CD4-positive, CD25-positive, alpha-beta regulatory T cell (primary cell): ENCODE data around the gene CLK2. TPM values are rescaled to one million over a fixed set of nuclear protein-coding genes. Genes with fewer than 3 reads are reported as not detected.
A peak's percentile ranks its signal among the peaks of the same experiment; 100 is the strongest.
"Not testable (repeated sequence)": the region's sequence is repeated elsewhere in the genome, so short reads cannot be mapped to it uniquely, and the experiment has no call there.

Source experiments
- ATAC-seq, 2 donors: fragments of 150-1000 bp; cut with Tn5 transposase; one replicate each; pipeline ENCODE4 v1.10.0; 2021; ENCODE audit warnings: low read depth in 2 of 2, moderate number of reproducible peaks in 2 of 2, moderate library complexity in 1 of 2
- DNase-seq, 3 donors: peaks; one replicate each; pipeline versions ENCODE4 v3.0.0 to v3.0.0-alpha.2; 2012 to 2022; ENCODE audit warnings: mixed read lengths in 1 of 3
- H3K27ac ChIP-seq: one replicate; pipeline ENCODE4 v1.7.0; 2013; ENCODE audit warnings: mild to moderate bottlenecking, low read length; ENCODE audit not compliant: insufficient read depth, poor library complexity, severe bottlenecking
- H3K27me3 ChIP-seq: one replicate; pipeline ENCODE4 v1.7.0; 2013; ENCODE audit warnings: low read length; ENCODE audit not compliant: control insufficient read depth, insufficient read depth
- H3K36me3 ChIP-seq: one replicate; pipeline ENCODE4 v1.7.0; 2013; ENCODE audit warnings: mild to moderate bottlenecking, low read length, moderate library complexity; ENCODE audit not compliant: control insufficient read depth, insufficient read depth
- H3K4me1 ChIP-seq: 2 replicates; pipeline ENCODE4 v1.7.0; 2013; ENCODE audit warnings: mild to moderate bottlenecking, low read length; ENCODE audit not compliant: insufficient read depth, control insufficient read depth, poor library complexity, severe bottlenecking
- H3K4me3 ChIP-seq: one replicate; pipeline ENCODE4 v1.7.0; 2013; ENCODE audit warnings: low read depth, mild to moderate bottlenecking, low read length, moderate library complexity
- H3K9me3 ChIP-seq, 2 experiments: 1 replicate in 1 of 2; 2 replicates in 1 of 2; pipeline ENCODE4 v1.7.0; 2013; ENCODE audit warnings: low read length in 2 of 2, mild to moderate bottlenecking in 1 of 2, moderate library complexity in 1 of 2; ENCODE audit not compliant: control insufficient read depth in 2 of 2
- H3K27ac Mint-ChIP-seq, 3 donors: one replicate each; pipeline ENCODE4 v1.8.0; 2020 to 2022; ENCODE audit warnings: mild to moderate bottlenecking in 3 of 3, mixed read lengths in 3 of 3, moderate library complexity in 2 of 3
- H3K27me3 Mint-ChIP-seq: one replicate; pipeline ENCODE4 v1.8.0; 2022; ENCODE audit warnings: mild to moderate bottlenecking, mixed read lengths
- H3K36me3 Mint-ChIP-seq: one replicate; pipeline ENCODE4 v1.8.0; 2020; ENCODE audit warnings: mixed read lengths
- H3K4me1 Mint-ChIP-seq, 4 donors: one replicate each; pipeline ENCODE4 v1.8.0; 2020 to 2022; ENCODE audit warnings: mixed read lengths in 4 of 4, mild to moderate bottlenecking in 1 of 4
- H3K4me3 Mint-ChIP-seq, 4 donors: one replicate each; pipeline ENCODE4 v1.8.0; 2020 to 2022; ENCODE audit warnings: mild to moderate bottlenecking in 4 of 4, mixed read lengths in 4 of 4, moderate library complexity in 3 of 4
- H3K9me3 Mint-ChIP-seq, 7 donors: one replicate each; pipeline ENCODE4 v1.8.0; 2020 to 2022; ENCODE audit warnings: mixed read lengths in 7 of 7, mild to moderate bottlenecking in 3 of 7, moderate library complexity in 2 of 7
- polyA plus RNA-seq, 4 donors: library from polyadenylated mRNA; unstranded; fragments of 300-500 nt; fragmentation: Illumina TruSeq; gene quantifications; one replicate each; pipeline ENCODE4 v1.2.3, GENCODE V29; 2021
- total RNA-seq: library from RNA; stranded (reverse); gene quantifications from one replicate; pipeline ENCODE4 v1.2.3, GENCODE V29; 2022

CLK2 gene
- total and polyA plus RNA-seq, 5 donors from 2014 or later = 11.4 to 76.6 (median 16.8) TPM

DNA sequence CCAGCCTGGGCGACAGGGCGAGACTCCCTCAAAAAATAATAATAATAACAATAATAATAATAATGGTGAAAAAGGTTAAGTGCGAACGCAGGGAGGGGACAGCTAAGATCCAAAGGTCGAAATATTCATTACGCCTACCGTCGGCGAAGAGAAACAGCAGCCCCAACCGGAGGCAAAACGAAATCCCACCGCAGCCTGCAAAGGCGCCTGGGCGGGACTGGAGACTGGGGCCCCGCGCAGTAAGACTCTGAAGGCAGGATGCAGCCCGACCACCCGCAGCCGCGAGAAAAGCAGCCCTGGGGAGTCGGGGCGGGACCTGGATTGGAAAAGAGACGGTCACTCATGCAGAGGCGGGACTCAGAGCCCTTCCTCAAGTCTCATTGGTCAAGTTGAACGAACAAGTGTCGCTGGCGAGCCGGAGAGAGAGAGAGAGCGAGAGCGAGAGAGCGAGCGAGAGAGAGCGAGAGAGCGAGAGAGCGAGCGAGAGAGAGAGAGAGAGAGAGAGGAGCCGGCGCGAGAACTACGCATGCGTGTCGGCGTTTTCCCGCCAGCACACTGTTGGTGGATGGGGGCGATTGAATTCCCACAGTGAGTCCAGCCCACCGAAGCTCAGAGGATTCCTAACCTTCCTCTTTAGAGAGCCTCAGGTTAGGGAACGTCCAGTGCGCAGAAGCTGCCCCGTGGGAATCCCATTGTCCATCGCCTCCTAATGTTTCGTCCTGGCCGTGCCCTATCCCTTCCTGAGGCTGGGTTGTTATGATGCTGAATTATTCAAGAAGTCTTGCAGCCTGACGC, 28.7 kb downstream of the CLK2 start:
- H3K9me3 Mint-ChIP-seq = peaks cover 0 to 4% (median 2%) of the 10 kb centered on the region in 7 donors
- peak overlapping the region; percentile 90 to 99 (median 95) for H3K4me3 Mint-ChIP-seq
- H3K27ac Mint-ChIP-seq = peak overlapping the region; percentile 98 to 100 (median 99)
- H3K27me3 ChIP-seq = no peaks in the 10 kb centered on the region
- H3K4me1 ChIP-seq = peaks cover 34% of the 10 kb centered on the region
- ATAC-seq (peak; percentile 88 to 89), DNase-seq (peak; percentile 87 to 99 (median 93))
- peaks cover 17 to 57% (median 36%) of the 10 kb centered on the region in 4 donors for H3K4me1 Mint-ChIP-seq
- H3K27me3 Mint-ChIP-seq = peaks cover 13% of the 10 kb centered on the region
- H3K9me3 ChIP-seq = no peaks in the 10 kb centered on the region
- peak overlapping the region; percentile 73 for H3K4me3 ChIP-seq
- H3K36me3 Mint-ChIP-seq = peaks cover 4% of the 10 kb centered on the region
- peaks cover under 1% of the 10 kb centered on the region for H3K36me3 ChIP-seq
- H3K27ac ChIP-seq = peak overlapping the region; percentile 79

DNA sequence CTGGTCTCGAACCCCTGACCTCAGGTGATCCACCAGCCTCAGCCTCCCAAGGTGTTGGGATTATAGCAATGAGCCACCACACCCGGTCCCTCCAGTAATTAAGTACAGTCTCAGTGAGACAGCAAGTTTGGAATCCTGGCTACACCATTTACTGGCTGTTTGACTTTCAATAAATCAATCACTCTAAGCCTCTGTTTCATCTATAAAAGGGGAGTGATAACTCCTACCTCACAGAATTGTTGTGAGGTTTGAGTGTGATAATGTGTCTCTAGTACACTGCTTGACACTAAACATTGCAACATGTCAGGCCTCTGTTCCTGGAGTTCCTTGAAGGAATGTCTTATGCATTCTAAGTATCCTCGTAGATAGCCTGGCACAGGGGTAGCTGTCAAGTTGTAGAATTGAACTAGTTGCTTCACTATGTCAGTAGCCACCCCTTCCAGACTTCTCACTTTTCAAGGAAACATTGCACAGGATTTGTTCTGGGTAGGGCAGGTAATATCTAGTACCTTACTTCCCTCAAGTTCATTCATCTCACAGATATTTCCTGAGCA, 30.4 kb downstream of the CLK2 start:
- no peaks in the 10 kb centered on the region for H3K9me3 ChIP-seq

GRCh38 chr1:155241841-155242264, 31.5 kb downstream of the CLK2 start:
- peaks cover 34% of the 10 kb centered on the region for H3K4me1 ChIP-seq
- H3K27ac ChIP-seq = no peak overlapping the region
- Mint-ChIP-seq H3K4me3 (peak overlapping the region; percentile 41 to 97 (median 88)), H3K9me3 (peaks cover 0 to 4% (median 2%) of the 10 kb centered on the region in 7 donors), H3K36me3 (peaks cover 13% of the 10 kb centered on the region), H3K4me1 (peaks cover 17 to 64% (median 36%) of the 10 kb centered on the region in 4 donors), H3K27ac (peak overlapping the region; percentile 63 to 93 (median 90)), H3K27me3 (peaks cover 13% of the 10 kb centered on the region)
- H3K9me3 ChIP-seq = no peaks in the 10 kb centered on the region
- DNase-seq = no peak
- H3K36me3 ChIP-seq = peaks cover 10% of the 10 kb centered on the region
- no peaks in the 10 kb centered on the region for H3K27me3 ChIP-seq
- ATAC-seq = no peak
- no peak overlapping the region for H3K4me3 ChIP-seq

More for the DNA sequence above, 30.4 kb downstream of the CLK2 start:
- Mint-ChIP-seq H3K4me3 (peak overlapping the region; percentile 90 to 99 (median 95)), H3K27ac (peak overlapping the region; percentile 48 to 98 (median 93)), H3K36me3 (peaks cover 10% of the 10 kb centered on the region), H3K4me1 (peaks cover 17 to 63% (median 36%) of the 10 kb centered on the region in 4 donors), H3K27me3 (peaks cover 13% of the 10 kb centered on the region), H3K9me3 (peaks cover 0 to 4% (median 2%) of the 10 kb centered on the region in 7 donors)
- no peaks in the 10 kb centered on the region for H3K27me3 ChIP-seq
- ATAC-seq (no peak), DNase-seq (no peak)
- H3K4me3 ChIP-seq = peak overlapping the region; percentile 73
- H3K4me1 ChIP-seq = peaks cover 34% of the 10 kb centered on the region
- peak overlapping the region; percentile 79 for H3K27ac ChIP-seq
- peaks cover 7% of the 10 kb centered on the region for H3K36me3 ChIP-seq

GRCh38 chr1:155241069-155241679, 32.1 kb downstream of the CLK2 start:
- H3K9me3 Mint-ChIP-seq = peaks cover 0 to 4% (median 2%) of the 10 kb centered on the region in 7 donors
- no peaks in the 10 kb centered on the region for H3K27me3 ChIP-seq
- peak overlapping the region; percentile 60 for H3K27ac ChIP-seq
- no peaks in the 10 kb centered on the region for H3K9me3 ChIP-seq
- H3K36me3 Mint-ChIP-seq = peaks cover 20% of the 10 kb centered on the region
- peak overlapping the region; percentile 90 to 93 (median 91) for H3K27ac Mint-ChIP-seq
- H3K4me1 Mint-ChIP-seq = peaks cover 17 to 70% (median 38%) of the 10 kb centered on the region in 4 donors
- peaks cover 34% of the 10 kb centered on the region for H3K4me1 ChIP-seq
- peak; percentile 50 to 52 for ATAC-seq
- peaks cover 13% of the 10 kb centered on the region for H3K27me3 Mint-ChIP-seq
- peak; percentile 65 to 86 (median 76) for DNase-seq
- H3K4me3 ChIP-seq = peak overlapping the region; percentile 95
- peaks cover 15% of the 10 kb centered on the region for H3K36me3 ChIP-seq
- H3K4me3 Mint-ChIP-seq = peak overlapping the region; percentile 88 to 97 (median 90)

- Mint-ChIP-seq H3K27ac (no peak overlapping the region), H3K4me3 (peak overlapping the region in 2 of 4 donors; percentile 58 to 72), H3K36me3 (peaks cover 23% of the 10 kb centered on the region), H3K4me1 (peaks cover 6 to 40% (median 17%) of the 10 kb centered on the region in 4 donors), H3K9me3 (no peaks in the 10 kb centered on the region), H3K27me3 (no peaks in the 10 kb centered on the region)
- DNase-seq = no peak
- ATAC-seq = no peak
- H3K9me3 ChIP-seq = no peaks in the 10 kb centered on the region
- no peaks in the 10 kb centered on the region for H3K27me3 ChIP-seq
- no peak overlapping the region for H3K4me3 ChIP-seq
- peaks cover 18% of the 10 kb centered on the region for H3K36me3 ChIP-seq
- H3K4me1 ChIP-seq = peaks cover 16% of the 10 kb centered on the region
- H3K27ac ChIP-seq = no peak overlapping the region
Observed at GRCh38 chr1:155236451-155236850, 36.9 kb downstream of the CLK2 start.

GRCh38 chr1:155235375-155235774, 37.9 kb downstream of the CLK2 start:
- Mint-ChIP-seq H3K27ac (peak overlapping the region in 2 of 3 donors; percentile 74 to 75), H3K36me3 (peaks cover 23% of the 10 kb centered on the region), H3K4me1 (peaks cover 0 to 29% (median 7%) of the 10 kb centered on the region in 4 donors), H3K4me3 (peak overlapping the region in 2 of 4 donors; percentile 31 to 48)
- H3K4me1 ChIP-seq, H3K4me3 ChIP-seq, H3K27me3 Mint-ChIP-seq, H3K9me3 ChIP-seq, H3K27ac ChIP-seq, H3K9me3 Mint-ChIP-seq, H3K27me3 ChIP-seq: not testable (repeated sequence)
- DNase-seq (peak in 1 of 3 donors; percentile 34), ATAC-seq (peak in 1 of 2 donors; percentile 66)
- H3K36me3 ChIP-seq = peaks cover 18% of the 10 kb centered on the region

DNA sequence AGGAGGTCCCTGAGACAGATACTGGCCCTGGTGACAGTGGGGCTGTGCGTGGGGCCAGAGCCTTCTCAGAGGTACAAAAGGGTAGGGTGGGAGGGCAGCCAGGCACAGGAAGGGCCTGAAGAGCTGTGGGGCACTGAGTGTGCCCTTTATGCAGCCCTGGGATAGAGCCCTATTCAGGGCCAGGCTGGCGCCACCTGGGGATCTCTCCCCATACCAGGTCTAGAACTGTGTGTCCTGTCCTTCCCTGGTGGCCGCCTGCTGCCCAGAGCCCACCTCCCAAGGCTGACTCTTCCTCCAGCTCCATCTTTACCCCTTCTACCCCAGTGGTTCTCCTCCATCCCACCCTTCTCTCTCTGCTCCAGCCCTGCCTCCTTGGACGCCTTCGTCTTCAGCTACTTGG, 39.8 kb downstream of the CLK2 start:
- H3K9me3 Mint-ChIP-seq, H3K9me3 ChIP-seq, H3K4me3 Mint-ChIP-seq, H3K27me3 Mint-ChIP-seq, DNase-seq, ATAC-seq, H3K4me3 ChIP-seq, H3K27ac ChIP-seq, H3K4me1 ChIP-seq, H3K27me3 ChIP-seq, H3K27ac Mint-ChIP-seq: not testable (repeated sequence)
- H3K36me3 ChIP-seq = peaks cover 12% of the 10 kb centered on the region
- peaks cover 20% of the 10 kb centered on the region for H3K36me3 Mint-ChIP-seq
- peaks cover 0 to 19% (median 8%) of the 10 kb centered on the region in 4 donors for H3K4me1 Mint-ChIP-seq
